Eye (tissue), 1 donor: ENCODE measurements around the gene RHOBTB1.
A peak's percentile ranks its signal among the peaks of the same experiment; 100 is the strongest.
"Not testable (repeated sequence)": the region's sequence is repeated elsewhere in the genome, so short reads cannot be mapped to it uniquely, and the experiment has no call there.

ENCODE experiments used
- DNase-seq: peaks from one replicate; pipeline ENCODE4 v3.0.0-alpha.2; 2015

Gene RHOBTB1

DNA sequence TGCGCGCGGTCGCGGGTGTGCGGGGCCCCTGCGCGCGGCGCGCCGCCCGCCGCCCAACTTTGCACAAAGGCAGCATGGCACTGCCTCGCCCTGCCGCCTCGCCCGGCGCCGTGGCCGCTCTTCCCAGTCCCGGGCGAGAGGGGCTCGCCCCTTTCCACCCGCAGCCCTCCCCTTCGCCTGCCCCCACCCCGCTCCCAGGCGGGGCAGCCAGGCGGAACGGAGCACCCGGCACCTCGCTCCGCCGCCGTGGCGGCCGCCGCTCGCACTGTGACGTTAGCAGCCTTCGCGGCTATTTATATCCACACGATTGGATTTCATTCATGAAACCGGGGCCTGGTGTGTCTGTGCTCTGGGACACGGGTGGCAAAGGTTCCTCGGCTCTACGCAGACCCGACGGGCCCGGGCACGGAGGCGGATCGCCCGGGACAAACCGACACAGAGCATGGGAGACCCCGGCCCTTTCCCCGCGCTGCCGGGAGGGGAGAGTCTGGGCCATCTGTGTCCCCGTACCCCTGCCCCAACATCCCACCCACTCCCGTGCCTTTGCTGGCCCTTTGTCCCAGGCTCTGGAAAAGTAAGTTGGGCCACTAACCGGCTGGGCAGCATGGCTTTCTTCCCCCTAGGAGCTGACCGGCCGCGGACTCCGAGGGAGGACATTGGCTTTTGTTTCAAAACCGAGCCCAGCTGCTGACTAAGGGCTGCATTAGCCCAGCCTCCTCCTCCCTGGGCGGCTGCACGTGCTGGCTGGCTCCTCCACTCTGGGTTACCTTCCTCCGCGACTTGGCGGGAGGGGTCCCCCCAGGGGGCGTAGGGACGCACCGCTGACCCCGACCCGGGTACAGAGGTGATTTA, at the start of gene RHOBTB1:
TSS of gene RHOBTB1 (minus strand) at position 128 of the 852 bp plus-strand sequence. CDS start 32,643 bp downstream, outside the sequence.
- DNase-seq = peak; percentile 95

DNA sequence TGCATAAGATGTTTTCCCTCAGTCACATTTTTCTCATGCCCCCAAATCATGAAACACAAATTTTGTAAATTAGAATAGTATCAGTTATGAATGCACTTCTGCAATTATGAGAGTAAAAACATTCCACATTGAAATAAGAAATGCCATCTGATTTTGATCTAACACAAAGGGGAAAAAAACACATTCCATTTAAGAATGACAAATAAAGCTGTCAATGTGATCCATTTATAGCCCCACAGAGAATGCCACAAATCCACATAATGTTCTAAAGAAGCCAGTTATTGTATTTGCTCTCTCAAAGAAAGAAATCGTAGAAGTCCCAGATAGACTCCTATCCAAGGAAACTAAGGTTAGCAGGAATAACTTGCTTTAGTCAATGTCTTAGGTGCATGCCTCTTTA, 48.7 kb upstream of the RHOBTB1 start:
- no peak for DNase-seq

DNA sequence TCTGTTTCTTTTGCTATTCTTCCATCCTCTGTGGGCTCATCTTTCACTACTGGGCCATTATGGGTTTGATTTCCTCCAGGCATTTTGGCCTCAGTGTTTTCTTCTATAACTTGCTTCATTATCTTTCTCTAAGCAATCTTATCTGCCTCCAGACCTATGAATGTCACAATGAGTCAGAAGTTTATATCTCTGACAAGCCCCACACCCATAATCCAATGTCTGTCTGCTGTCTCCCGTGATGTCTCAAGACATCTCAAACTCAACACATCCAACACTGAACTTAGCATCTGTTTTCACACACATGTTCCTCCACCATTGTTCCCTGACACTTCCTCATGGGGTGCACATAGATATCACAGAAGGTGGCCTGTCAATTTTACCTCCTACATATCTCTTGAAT, 46.7 kb upstream of the RHOBTB1 start:
- DNase-seq = no peak

- DNase-seq = no peak
Observed at GRCh38 chr10:60989400-60989876, 45.5 kb upstream of the RHOBTB1 start.

DNA sequence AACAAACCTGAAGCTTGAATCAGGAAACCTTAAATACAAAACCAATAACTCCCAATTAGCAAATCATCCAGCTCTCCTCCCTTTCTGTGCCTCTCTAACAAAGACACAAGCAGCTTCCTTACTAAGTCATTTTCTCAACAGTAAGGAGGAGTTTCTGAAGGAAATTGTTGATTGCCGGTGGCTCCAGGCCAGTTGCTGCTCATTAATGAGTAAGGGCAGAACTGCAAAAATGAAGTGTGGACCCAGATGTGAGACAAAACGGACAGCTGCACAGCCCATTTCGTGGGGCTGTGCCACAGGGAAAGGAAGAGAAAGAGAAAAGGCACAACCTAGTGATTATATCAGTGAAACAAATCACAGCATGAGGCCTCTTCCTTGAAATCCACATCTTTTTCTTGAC, 42.8 kb upstream of the RHOBTB1 start:
- no peak for DNase-seq

DNA sequence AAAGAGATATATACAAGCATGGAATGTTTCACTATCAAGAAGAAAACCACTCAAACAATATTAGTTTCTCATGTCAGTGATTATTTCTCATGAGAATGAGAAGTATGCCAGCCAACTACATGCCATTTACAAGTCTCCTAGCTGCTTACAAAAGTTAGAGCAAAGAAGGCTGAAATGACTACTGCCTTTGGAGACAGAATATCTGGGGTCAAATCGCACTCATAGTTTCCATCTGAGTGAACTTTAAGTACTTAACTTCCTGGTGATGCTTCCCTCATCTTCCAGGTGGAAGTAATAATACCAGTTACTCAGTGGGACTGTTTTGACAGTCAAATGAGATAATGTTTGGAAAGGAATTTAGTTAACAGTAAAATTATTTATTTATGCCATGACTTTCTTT, 42.0 kb upstream of the RHOBTB1 start:
- DNase-seq = no peak

GRCh38 chr10:60980997-60981396, 37.0 kb upstream of the RHOBTB1 start:
- DNase-seq = no peak

DNA sequence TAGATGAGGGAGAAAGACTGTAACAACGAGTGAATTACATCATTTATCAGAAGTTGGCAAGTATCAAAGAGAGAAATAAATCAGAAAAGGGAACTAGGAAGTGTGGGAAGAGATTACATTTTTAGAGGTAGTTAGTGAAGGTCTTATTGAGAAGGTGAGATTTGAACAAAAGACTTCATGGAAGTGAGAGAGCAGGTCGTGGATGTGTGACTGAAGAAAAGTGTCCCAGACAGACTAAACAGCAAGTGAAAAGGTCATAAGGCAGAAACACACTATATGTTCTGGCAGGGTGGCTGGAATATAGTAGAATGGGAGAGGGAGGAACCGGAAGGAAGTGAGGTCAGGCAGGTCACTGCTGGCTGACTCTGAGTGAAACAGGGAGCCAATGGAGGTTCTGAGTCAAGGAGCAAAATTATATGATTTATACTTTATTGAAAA, 35.7 kb upstream of the RHOBTB1 start:
- no peak for DNase-seq

- DNase-seq = no peak
Observed at GRCh38 chr10:60978287-60979115, 34.5 kb upstream of the RHOBTB1 start.

GRCh38 chr10:60977161-60978122, 33.5 kb upstream of the RHOBTB1 start:
- no peak for DNase-seq

DNA sequence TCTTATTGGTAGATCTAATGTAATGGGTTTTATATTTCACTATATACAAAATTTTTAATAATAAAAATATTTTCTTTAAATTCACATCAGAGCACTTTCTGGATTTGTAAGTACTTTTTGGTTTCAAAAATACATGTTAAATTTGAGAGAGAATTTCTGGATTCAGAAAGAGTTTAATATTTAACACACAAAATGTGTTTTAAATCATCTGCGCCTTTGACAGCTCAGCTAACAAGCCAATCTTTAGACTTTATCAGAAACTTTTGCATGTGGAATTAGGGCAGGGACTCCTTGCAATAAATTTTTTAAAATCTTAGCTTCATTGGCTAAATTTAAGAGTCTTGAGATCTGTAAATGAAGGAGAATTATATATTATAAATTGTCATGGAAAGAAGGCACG, 32.7 kb upstream of the RHOBTB1 start:
- no peak for DNase-seq

GRCh38 chr10:60975716-60976115, 31.7 kb upstream of the RHOBTB1 start:
- peak; percentile 28 for DNase-seq

DNA sequence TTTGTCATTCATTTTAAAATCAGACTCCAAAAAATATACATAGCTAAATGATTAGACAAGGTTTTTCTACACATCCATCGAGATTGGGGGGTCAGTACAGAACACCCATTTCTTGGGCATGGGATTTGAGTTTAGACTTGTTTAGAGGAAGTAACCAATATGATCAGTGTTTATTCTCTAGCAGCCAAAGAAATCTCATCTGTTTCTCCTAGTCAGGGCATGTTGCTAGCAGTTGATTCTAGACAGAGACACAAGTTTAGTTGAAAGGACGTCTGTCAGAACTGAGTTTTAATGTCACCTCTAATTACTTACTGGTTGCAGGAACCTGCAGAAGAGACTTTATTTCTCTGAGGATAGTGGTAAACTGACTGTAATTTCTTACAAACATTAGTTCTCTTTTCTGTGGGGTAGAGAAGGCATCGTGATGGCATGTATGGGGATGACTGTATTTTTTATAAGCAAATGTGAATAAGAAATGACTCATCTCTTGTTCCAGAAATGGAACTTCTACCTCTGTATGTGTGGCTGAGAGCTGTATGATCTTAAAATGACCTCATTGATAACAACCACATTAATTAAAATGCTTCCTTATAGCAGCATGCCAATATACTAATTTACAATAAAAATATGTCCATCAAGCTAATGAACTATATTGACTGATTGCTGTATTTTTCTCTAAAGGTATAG, 30.6 kb upstream of the RHOBTB1 start:
- no peak for DNase-seq

GRCh38 chr10:60973086-60973485, 29.1 kb upstream of the RHOBTB1 start:
- DNase-seq = no peak

DNA sequence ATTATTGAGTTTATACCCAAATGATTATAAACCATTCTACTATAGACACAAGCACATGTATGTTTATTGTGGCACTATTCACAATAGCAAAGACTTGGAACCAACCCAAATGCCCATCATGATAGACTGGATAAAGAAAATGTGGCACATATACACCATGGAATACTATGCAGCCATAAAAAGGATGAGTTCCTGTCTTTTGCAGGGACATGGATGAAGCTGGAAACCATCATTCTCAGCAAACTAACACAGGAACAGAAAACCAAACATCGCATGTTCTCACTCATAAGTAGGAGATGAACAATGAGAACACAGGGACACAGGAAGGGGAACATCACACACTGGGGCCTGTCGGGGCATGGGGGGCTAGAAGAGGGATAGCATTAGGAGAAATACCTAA, 28.2 kb upstream of the RHOBTB1 start:
- not testable (repeated sequence) for DNase-seq

- DNase-seq = no peak
Observed at GRCh38 chr10:60970526-60970925, 26.5 kb upstream of the RHOBTB1 start.

DNA sequence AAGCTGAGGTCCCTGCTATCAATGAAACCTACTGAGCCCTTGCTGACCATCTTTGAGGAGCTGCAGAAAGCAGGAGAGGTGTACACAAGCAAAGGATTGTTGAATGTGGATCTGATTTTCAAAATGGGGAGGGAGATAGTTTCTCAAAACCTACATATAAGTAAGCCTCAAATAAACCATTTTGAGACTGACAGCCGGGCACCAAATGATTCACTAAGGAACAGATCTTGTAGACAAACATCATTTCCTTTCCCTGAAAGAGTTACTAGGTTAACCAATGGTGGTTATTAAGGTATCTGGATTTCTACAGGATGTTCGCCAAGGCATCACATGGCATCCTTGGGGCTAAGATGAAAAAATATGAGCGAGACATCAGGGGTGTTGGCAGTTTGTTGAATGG, 24.5 kb upstream of the RHOBTB1 start:
- DNase-seq = no peak

DNA sequence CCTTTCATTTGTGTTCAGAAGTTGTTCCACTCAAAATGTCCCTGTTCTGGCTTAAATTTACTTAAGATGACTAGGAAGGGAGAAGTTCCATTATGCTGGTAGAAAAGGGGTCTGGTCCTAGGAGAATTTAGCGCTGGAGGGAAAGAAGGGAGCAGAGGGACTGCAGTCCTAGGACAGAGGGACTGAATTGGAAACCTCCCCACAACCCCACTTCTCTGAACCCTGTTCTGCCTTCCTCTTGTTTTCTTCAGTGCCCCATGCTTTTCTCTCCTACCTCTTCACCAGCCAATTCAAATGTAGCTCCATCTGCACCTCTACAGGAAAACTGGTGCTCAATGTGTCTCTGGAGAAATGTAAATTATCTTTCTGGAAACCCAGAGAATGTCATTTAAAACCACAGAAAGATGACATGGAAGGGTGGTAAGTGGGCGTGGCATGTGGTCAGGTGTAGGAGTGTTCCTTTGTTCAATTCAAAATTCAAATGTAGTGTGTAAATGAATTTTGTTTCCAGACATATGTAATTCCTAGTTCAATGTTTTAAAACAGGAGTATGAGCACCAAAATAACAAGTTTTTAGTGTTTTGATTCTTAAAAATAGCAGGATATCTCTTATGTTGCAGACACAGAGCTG, 24.0 kb upstream of the RHOBTB1 start:
- DNase-seq = no peak

- no peak for DNase-seq
Observed at GRCh38 chr10:60967260-60967659, 23.3 kb upstream of the RHOBTB1 start.

DNA sequence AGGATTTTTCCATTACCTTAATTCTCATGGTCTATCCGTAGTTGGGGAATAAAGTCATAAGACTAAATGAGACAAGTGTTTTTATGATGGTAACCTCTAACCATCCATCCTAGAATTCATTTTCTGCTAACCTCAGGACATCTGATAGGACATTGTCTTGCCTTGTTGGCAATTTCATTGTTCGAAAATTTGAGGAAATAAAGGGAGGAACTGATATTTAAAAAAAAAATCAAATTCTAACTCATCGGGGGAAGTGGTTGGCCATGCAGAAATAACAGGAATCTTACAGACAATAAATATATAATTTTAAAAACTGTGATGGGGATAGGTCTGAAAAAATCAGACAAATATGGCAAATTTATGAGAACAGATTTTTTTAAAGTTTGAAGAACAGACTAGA, 21.7 kb upstream of the RHOBTB1 start:
- no peak for DNase-seq
